ENCODE measurements around the gene ZDHHC11B.

GRCh38 chr5:673161-673830 lies 111.2 kb downstream of the ZDHHC11B start:
- TF ChIP-seq CTCF (IDR thresholded peaks at IDR 0.05) (no peak), POLR2A (IDR thresholded peaks at IDR 0.05) (no peak)

Measured in right lobe of liver (tissue), 4 donors.